CD4-positive, alpha-beta T cell (primary cell): ENCODE data around the gene EXOSC5. TPM values are rescaled to one million over a fixed set of nuclear protein-coding genes. Genes with fewer than 3 reads are reported as not detected.

Source experiments
- ATAC-seq: fragments of 200-7000 bp; cut with Tn5 transposase; one replicate; pipeline ENCODE4 v1.10.0; 2022; ENCODE audit warnings: mild to moderate bottlenecking; ENCODE audit not compliant: poor library complexity
- CTCF ChIA-PET: fragments of 350-600 bp; sonication (Branson Sonifier 250); formaldehyde crosslinking; loops from one replicate; lab custom pipeline; 2021; ENCODE audit warnings: antibody characterized with exemption, inconsistent platforms; lab: Charles Lee
- POLR2A ChIA-PET: fragments of 350-600 bp; sonication (Branson Sonifier 250); formaldehyde crosslinking; loops from one replicate; lab custom pipeline; 2021; ENCODE audit warnings: antibody characterized with exemption, inconsistent platforms; lab: Charles Lee
- DNase-seq, 14 experiments: peaks; one replicate each; pipeline ENCODE4 v3.0.0-alpha.2; 2013 to 2020; ENCODE audit warnings: mixed read lengths in 2 of 14
- H3K27ac ChIP-seq, 2 donors: one replicate each; pipeline versions ENCODE4 v1.5.1 to v1.7.0; 2013; ENCODE audit warnings: low read length in 2 of 2, low read depth in 1 of 2, mild to moderate bottlenecking in 1 of 2
- H3K27me3 ChIP-seq, 2 experiments: 1 replicate in 1 of 2; 2 replicates in 1 of 2; pipeline versions ENCODE4 v1.6.1 to v1.7.0; 2013; ENCODE audit warnings: low read length in 2 of 2, control low read depth in 1 of 2, mild to moderate bottlenecking in 1 of 2, moderate library complexity in 1 of 2; ENCODE audit not compliant: insufficient read depth in 2 of 2, control insufficient read depth in 1 of 2
- H3K36me3 ChIP-seq: one replicate; pipeline ENCODE4 v1.6.1; 2013; ENCODE audit warnings: low read length, control low read depth; ENCODE audit not compliant: insufficient read depth
- H3K4me1 ChIP-seq: one replicate; pipeline ENCODE4 v1.6.1; 2013; ENCODE audit warnings: low read length, control low read depth; ENCODE audit not compliant: insufficient read depth
- H3K4me3 ChIP-seq: one replicate; pipeline ENCODE4 v1.5.1; 2013; ENCODE audit warnings: mild to moderate bottlenecking, low read length, moderate library complexity
- H3K9me3 ChIP-seq, 2 experiments: 1 replicate in 1 of 2; 2 replicates in 1 of 2; pipeline versions ENCODE4 v1.6.1 to v1.7.0; 2013; ENCODE audit warnings: low read length in 2 of 2, mild to moderate bottlenecking in 2 of 2, control low read depth in 1 of 2, moderate library complexity in 1 of 2; ENCODE audit not compliant: control insufficient read depth in 1 of 2, insufficient read depth in 1 of 2
- H3K27ac Mint-ChIP-seq: one replicate; pipeline ENCODE4 v1.8.0; 2020; ENCODE audit warnings: mixed read lengths
- H3K27me3 Mint-ChIP-seq: one replicate; pipeline ENCODE4 v1.8.0; 2021; ENCODE audit warnings: mixed read lengths
- H3K36me3 Mint-ChIP-seq: one replicate; pipeline ENCODE4 v1.8.0; 2021; ENCODE audit warnings: low read depth, mixed read lengths
- H3K4me1 Mint-ChIP-seq: one replicate; pipeline ENCODE4 v1.8.0; 2021; ENCODE audit warnings: low read depth, mixed read lengths
- H3K4me3 Mint-ChIP-seq: one replicate; pipeline ENCODE4 v1.8.0; 2020; ENCODE audit warnings: mild to moderate bottlenecking, mixed read lengths
- H3K9me3 Mint-ChIP-seq: one replicate; pipeline ENCODE4 v1.8.0; 2020; ENCODE audit warnings: mixed read lengths
- CTCF ChIP-seq: fragments of 200-600 bp; IDR thresholded peaks from one replicate; pipeline ENCODE4 v1.8.0; 2022; ENCODE audit warnings: antibody characterized with exemption, mild to moderate bottlenecking
- intact Hi-C, 2 experiments: fragments of 100-400 bp; cut with DNase I in 1 of 2; cut with micrococcal nuclease in 1 of 2; formaldehyde crosslinking; loops; one replicate each; pipeline versions ENCODE4 v1.15.1 to v1.9.0; 2023 to 2025; cut with DNase I, micrococcal nuclease
- total RNA-seq, 174 experiments: library from RNA in 2 of 174; stranded (reverse) in 2 of 174; gene quantifications; one replicate each; pipeline ENCODE4 v1.2.3 and lab custom pipeline; 2021 to 2026

The EXOSC5 gene
- total RNA-seq, 2 experiments from 2014 or later, result 6.5 to 7.5 TPM

- ATAC-seq (no peak), DNase-seq (no peak)
- peaks cover 0 to 6% of the 10 kb centered on the region in 2 experiments for H3K9me3 ChIP-seq
- TF ChIP-seq CTCF, result no peak
- peaks cover 76% of the 10 kb centered on the region for H3K36me3 ChIP-seq
- intact Hi-C loops, result no loop called here
- POLR2A ChIA-PET, result no interaction called here
- Mint-ChIP-seq H3K27me3 (no peaks in the 10 kb centered on the region), H3K27ac (peak overlapping the region; percentile 39), H3K4me1 (peaks cover 5% of the 10 kb centered on the region), H3K36me3 (peaks cover 72% of the 10 kb centered on the region), H3K4me3 (no peak overlapping the region), H3K9me3 (no peaks in the 10 kb centered on the region)
- no peak overlapping the region for H3K4me3 ChIP-seq
- CTCF ChIA-PET, result no interaction called here
- no peak overlapping the region for H3K27ac ChIP-seq
- H3K4me1 ChIP-seq, result peaks cover 34% of the 10 kb centered on the region
- H3K27me3 ChIP-seq, result no peaks in the 10 kb centered on the region
Measured at GRCh38 chr19:41421314-41421713, 24.2 kb upstream of the EXOSC5 start.

- ChIA-PET CTCF (no interaction called here), POLR2A (no interaction called here)
- no peaks in the 10 kb centered on the region for H3K27me3 Mint-ChIP-seq
- H3K27me3 ChIP-seq, result no peaks in the 10 kb centered on the region
- H3K9me3 Mint-ChIP-seq, result no peaks in the 10 kb centered on the region
- H3K36me3 Mint-ChIP-seq, result peaks cover 71% of the 10 kb centered on the region
- H3K27ac ChIP-seq, result no peak overlapping the region
- ATAC-seq, result no peak
- H3K4me3 Mint-ChIP-seq, result no peak overlapping the region
- peak in 2 of 14 experiments; percentile 41 to 46 for DNase-seq
- intact Hi-C loops, result no loop called here
- H3K36me3 ChIP-seq, result peaks cover 76% of the 10 kb centered on the region
- TF ChIP-seq CTCF, result no peak
- no peaks in the 10 kb centered on the region for H3K4me1 Mint-ChIP-seq
- H3K4me3 ChIP-seq, result no peak overlapping the region
- peaks cover 0 to 6% of the 10 kb centered on the region in 2 experiments for H3K9me3 ChIP-seq
- peaks cover 24% of the 10 kb centered on the region for H3K4me1 ChIP-seq
- no peak overlapping the region for H3K27ac Mint-ChIP-seq
Measured at GRCh38 chr19:41420101-41420880, 23.1 kb upstream of the EXOSC5 start.

- ATAC-seq (no peak), DNase-seq (no peak)
- Histone ChIP-seq H3K4me3 (no peak overlapping the region), H3K27me3 (no peaks in the 10 kb centered on the region), H3K27ac (no peak overlapping the region), H3K36me3 (peaks cover 80% of the 10 kb centered on the region), H3K9me3 (no peaks in the 10 kb centered on the region), H3K4me1 (peaks cover 6% of the 10 kb centered on the region)
- ChIA-PET CTCF (no interaction called here), POLR2A (no interaction called here)
- no peak overlapping the region for H3K4me3 Mint-ChIP-seq
- no peaks in the 10 kb centered on the region for H3K9me3 Mint-ChIP-seq
- no peaks in the 10 kb centered on the region for H3K4me1 Mint-ChIP-seq
- intact Hi-C loops, result no loop called here
- peaks cover 73% of the 10 kb centered on the region for H3K36me3 Mint-ChIP-seq
- H3K27ac Mint-ChIP-seq, result no peak overlapping the region
- H3K27me3 Mint-ChIP-seq, result no peaks in the 10 kb centered on the region
- TF ChIP-seq CTCF, result no peak
Measured at GRCh38 chr19:41416194-41416674, 19.1 kb upstream of the EXOSC5 start.
